ENCODE results near the gene ABO.

DNA sequence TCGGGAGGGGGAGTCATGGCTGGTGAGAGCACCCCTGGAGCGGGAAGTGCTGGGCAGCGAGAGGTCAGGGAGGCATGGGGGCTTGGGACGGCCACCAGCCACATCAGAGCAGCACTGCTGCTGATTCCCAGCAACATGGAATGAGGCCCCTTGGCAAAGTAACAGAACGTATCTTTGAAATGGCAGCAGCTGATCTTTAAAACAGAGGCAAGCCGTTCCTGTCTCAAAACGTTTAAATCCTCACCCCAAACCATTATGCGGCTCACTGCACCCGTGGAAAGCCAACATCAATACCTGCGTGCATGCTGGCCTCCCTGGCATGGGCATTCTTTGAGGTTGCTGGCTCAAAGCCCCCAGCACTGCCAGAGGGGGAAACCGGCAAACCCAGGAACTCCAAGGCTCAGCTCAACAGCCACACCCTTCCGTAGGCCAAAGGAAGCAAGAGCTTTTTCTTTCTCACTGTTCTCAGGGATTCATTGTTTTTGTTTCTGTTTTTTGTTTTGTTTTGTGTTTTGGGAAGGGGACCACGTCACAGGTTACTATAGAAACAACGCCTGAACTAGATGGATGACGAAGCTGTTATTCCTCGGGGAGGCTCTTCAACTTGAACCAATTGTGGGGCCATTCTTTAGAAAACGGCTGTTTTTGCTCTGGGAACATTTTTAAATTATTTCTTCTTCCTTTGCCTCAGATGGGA is 37.8 kb downstream of the ABO start:
- no peak for TF ChIP-seq GATA2 (IDR thresholded peaks at IDR 0.05; ENCODE audit: low read depth, low read length)
- TF ChIP-seq GATA3 (IDR thresholded peaks at IDR 0.05; ENCODE audit: low read depth, low read length) = no peak

Data from SH-SY5Y (cell line).